ENCODE measurements around the gene F5. TPM values are rescaled to one million over a fixed set of nuclear protein-coding genes. Genes with fewer than 3 reads are reported as not detected.

Gene F5
- total and polyA plus RNA-seq, 9 of the 15 experiments (the other 6 are each of a cell fraction or from before 2014, with no cell fraction given) = 0.03 to 0.13 TPM; not detected in 7

DNA sequence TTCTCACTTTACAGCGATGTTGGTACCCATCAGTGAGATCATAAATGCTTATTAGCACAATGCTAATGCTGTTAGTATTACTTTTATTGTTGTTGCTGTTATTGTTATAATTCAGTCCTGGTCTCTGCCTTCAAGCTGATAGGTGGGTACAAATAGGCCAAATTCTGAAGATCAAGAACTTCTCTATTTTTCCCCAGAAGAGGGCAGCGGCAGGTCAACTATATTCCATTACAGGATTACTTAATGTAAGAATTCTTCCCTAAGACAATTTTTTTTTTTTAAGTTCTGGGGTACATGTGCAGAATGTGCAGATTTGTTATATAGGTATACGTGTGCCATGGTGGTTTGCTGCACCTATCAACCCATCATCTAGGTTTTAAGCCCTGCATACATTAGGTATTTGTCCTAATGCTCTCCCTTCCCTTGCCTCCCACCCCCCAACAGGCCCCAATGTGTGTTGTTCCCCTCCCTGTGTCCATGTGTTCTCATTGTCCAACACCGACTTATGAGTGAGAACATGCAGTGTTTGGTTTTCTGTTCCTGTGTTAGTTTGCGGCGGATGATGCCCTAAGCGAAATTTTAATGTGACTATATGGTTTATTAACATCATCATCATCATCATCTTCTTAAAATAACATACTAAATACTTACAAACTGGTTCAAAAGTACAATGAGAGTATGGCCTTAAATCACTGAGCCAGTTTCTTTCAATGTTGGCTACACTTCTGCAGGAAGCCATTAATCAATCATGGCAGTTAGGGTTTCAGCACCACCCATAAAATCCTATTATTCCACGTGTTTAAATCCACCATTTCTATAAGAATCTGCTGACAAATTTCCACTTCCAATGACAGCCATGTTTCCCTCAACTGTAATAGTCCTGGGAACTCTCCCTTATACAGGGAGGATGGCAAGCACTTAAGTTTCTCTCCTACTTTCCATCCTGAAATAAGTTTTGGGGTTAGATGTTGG is 119.7 kb downstream of the F5 start (continued):
- TF ChIP-seq CBX3 (IDR thresholded peaks at IDR 0.05; ENCODE audit: borderline replicate concordance in 1 of 2, low read length in 2 of 2) (no peak), KDM1A (IDR thresholded peaks at IDR 0.05) (no peak), PRPF4 (IDR thresholded peaks at IDR 0.05; ENCODE audit: insufficient read depth, low read depth, low read length, poor library complexity, severe bottlenecking) (no peak), ZKSCAN3 (CRISPR knock-in tag; IDR thresholded peaks at IDR 0.05) (no peak)
- TF ChIP-seq, protein P1, sequence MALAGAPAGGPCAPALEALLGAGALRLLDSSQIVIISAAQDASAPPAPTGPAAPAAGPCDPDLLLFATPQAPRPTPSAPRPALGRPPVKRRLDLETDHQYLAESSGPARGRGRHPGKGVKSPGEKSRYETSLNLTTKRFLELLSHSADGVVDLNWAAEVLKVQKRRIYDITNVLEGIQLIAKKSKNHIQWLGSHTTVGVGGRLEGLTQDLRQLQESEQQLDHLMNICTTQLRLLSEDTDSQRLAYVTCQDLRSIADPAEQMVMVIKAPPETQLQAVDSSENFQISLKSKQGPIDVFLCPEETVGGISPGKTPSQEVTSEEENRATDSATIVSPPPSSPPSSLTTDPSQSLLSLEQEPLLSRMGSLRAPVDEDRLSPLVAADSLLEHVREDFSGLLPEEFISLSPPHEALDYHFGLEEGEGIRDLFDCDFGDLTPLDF (CRISPR knock-in tag; IDR thresholded peaks at IDR 0.05) = no peak
- TF ChIP-seq, protein P2, sequence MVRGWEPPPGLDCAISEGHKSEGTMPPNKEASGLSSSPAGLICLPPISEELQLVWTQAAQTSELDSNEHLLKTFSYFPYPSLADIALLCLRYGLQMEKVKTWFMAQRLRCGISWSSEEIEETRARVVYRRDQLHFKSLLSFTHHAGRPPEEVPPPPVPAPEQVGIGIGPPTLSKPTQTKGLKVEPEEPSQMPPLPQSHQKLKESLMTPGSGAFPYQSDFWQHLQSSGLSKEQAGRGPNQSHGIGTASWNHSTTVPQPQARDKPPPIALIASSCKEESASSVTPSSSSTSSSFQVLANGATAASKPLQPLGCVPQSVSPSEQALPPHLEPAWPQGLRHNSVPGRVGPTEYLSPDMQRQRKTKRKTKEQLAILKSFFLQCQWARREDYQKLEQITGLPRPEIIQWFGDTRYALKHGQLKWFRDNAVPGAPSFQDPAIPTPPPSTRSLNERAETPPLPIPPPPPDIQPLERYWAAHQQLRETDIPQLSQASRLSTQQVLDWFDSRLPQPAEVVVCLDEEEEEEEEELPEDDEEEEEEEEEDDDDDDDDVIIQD (CRISPR knock-in tag; IDR thresholded peaks at IDR 0.05) = no peak

DNA sequence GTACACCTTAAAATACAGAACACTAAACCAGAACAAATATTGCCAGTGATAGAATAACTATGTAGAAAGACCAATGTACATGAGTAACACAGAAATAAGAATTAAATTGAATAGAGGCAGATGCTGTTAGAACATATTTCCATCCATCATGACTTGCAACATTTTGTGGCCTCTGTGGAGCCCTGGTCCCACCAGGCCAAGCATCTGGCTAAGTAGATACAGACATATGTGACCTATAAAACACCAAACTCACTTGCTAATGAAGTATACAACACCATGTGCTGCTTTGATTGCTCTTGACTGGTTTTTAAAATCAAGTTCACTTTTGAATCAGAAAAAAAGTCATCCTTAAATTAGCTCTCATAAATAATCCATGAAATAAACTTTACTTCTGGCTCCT is 121.0 kb downstream of the F5 start:
- Histone ChIP-seq H3K79me2 (ENCODE audit: control insufficient read depth, insufficient read depth, low read length) (no peaks in the 10 kb centered on the region), H3K4me2 (ENCODE audit: insufficient read depth, low read length) (no peak overlapping the region), H3K9me1 (ENCODE audit: control insufficient read depth, insufficient read depth, low read length) (no peaks in the 10 kb centered on the region), H3K9me3 (replicated peaks; ENCODE audit: control insufficient read depth, insufficient read depth, low read depth, low read length) (no peaks in the 10 kb centered on the region), H4K20me1 (replicated peaks; ENCODE audit: control insufficient read depth, insufficient read depth, low read length) (no peaks in the 10 kb centered on the region), H3K36me3 (ENCODE audit: control insufficient read depth, insufficient read depth, low read length) (peaks cover 54% of the 10 kb centered on the region), H3K4me1 (replicated peaks in 1 of 2; ENCODE audit: control insufficient read depth in 2 of 2, insufficient read depth in 2 of 2, low read length in 2 of 2) (peaks cover 0 to 3% of the 10 kb centered on the region in 2 experiments; a peak in 1 of 5 replicates), H3K9ac (ENCODE audit: insufficient read depth in 1 of 2, low read depth in 2 of 2, low read length in 2 of 2) (no peak overlapping the region), H3K4me3 (no peak overlapping the region), H3K27me3 (ENCODE audit: control insufficient read depth in 2 of 2, insufficient read depth in 2 of 2, low read length in 2 of 2) (no peaks in the 10 kb centered on the region), H2AFZ (ENCODE audit: low read depth, low read length) (no peak overlapping the region), H3K27ac (ENCODE audit: extremely low read depth, low read depth, low read length) (no peak overlapping the region)
- intact Hi-C loops (cut with micrococcal nuclease) = loop anchor here (10.0 kb wide), 2 partner anchors 240 to 340 kb away; no protein-coding TSS in a partner anchor
- DNase-seq (ENCODE audit: extremely low read depth in 1 of 4, low spot score in 3 of 4) = no peak
- no TSS peak for BruUV-seq (replicated peaks)
- ATAC-seq = no peak
- no peak for TF ChIP-seq KLF1 (tag; IDR thresholded peaks at IDR 0.05)
- no peak for TF ChIP-seq ZNF165 (CRISPR knock-in tag; IDR thresholded peaks at IDR 0.05; ENCODE audit: borderline replicate concordance)
- TF ChIP-seq MAFG (tag; conservative IDR thresholded peaks at IDR 0.05) = 0 out of 2 replicates have a peak, but pooled peaks have one; percentile 16
- no peak for TF ChIP-seq TCF3 (CRISPR knock-in tag; IDR thresholded peaks at IDR 0.05)
- TF ChIP-seq, protein P3, sequence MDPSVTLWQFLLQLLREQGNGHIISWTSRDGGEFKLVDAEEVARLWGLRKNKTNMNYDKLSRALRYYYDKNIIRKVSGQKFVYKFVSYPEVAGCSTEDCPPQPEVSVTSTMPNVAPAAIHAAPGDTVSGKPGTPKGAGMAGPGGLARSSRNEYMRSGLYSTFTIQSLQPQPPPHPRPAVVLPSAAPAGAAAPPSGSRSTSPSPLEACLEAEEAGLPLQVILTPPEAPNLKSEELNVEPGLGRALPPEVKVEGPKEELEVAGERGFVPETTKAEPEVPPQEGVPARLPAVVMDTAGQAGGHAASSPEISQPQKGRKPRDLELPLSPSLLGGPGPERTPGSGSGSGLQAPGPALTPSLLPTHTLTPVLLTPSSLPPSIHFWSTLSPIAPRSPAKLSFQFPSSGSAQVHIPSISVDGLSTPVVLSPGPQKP (CRISPR knock-in tag; IDR thresholded peaks at IDR 0.05) = no peak
- TF ChIP-seq, protein P4, sequence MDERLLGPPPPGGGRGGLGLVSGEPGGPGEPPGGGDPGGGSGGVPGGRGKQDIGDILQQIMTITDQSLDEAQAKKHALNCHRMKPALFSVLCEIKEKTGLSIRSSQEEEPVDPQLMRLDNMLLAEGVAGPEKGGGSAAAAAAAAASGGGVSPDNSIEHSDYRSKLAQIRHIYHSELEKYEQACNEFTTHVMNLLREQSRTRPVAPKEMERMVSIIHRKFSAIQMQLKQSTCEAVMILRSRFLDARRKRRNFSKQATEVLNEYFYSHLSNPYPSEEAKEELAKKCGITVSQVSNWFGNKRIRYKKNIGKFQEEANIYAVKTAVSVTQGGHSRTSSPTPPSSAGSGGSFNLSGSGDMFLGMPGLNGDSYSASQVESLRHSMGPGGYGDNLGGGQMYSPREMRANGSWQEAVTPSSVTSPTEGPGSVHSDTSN (CRISPR knock-in tag; IDR thresholded peaks at IDR 0.05; ENCODE audit: low read depth) = no peak
- TF ChIP-seq, protein P4 (tag; conservative IDR thresholded peaks at IDR 0.05; ENCODE audit: low read depth) = no peak
- TF ChIP-seq CC2D1A (IDR thresholded peaks at IDR 0.05) = no peak
- in situ Hi-C loops (cut with MboI) = no loop called here
- POLR2A ChIA-PET = no interaction called here
- no peak for FAIRE-seq
- CTCF ChIA-PET (ENCODE audit: low intra/inter-chr PET ratio) = interaction anchor here (0.7 to 4.4 kb wide), 2 partner anchors 81 to 247 kb away, joined by 5 to 32 read pairs; partner anchors contain the start of gene SELL
